OCI-LY3 (cell line): ENCODE measurements around the gene TSEN54.

Experiments used
- EZH2phosphoT487 ChIP-seq: fragments of 200-600 bp; shearing (Covaris generic); IDR thresholded peaks from 2 replicates; pipeline ENCODE4 v1.6.1; 2018; ENCODE audit warnings: antibody characterized with exemption, mixed run types, low read depth
- TF ChIP-seq, protein P1 (sequence below): fragments of 200-600, 300-600 bp; sonication (generic); IDR thresholded peaks from 2 replicates; pipeline ENCODE4 v1.5.1; 2014; ENCODE audit warnings: antibody characterized with exemption, low read length, low read depth

DNA sequence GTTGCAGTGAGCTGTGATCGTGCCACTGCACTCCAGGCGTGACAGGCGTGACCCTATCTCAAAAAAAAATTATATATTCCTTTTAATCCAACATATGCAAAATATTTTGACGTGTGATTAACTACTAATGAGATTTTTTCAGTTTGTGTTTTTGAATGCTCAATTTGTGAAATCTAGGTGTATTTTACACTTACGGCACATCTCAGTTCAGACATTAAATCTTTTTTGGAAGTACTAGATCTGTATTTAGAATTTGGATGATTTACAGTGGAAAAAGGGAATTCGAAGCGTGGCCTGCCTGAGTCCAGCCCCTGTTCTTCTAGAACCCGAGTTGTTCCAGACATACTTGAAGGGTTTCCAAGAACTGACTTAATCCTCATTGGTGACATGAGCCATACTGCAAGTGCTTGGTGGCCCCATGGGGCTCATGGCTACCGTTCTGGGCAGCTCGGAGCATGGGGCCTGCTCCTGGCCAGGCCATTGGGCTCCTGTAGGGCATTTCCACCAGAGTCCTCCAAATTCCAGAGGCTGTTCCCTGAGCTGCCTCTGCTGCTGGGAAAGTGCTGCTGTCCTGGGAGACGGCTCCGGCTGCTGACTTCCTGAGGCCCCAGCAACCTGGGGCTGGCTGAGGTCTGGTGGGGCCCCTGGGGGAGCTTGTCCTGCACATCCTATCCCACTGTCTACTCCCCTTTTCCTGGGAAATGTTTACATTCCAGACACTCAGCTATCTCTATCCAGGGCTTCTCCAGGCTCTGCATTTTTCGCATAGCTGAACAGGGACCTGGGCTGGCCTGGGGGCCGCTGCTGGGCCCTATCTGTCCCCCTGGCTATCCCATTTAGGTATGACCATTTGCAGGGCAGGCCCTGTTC, 36.3 kb downstream of the TSEN54 start:
- TF ChIP-seq, protein P1, sequence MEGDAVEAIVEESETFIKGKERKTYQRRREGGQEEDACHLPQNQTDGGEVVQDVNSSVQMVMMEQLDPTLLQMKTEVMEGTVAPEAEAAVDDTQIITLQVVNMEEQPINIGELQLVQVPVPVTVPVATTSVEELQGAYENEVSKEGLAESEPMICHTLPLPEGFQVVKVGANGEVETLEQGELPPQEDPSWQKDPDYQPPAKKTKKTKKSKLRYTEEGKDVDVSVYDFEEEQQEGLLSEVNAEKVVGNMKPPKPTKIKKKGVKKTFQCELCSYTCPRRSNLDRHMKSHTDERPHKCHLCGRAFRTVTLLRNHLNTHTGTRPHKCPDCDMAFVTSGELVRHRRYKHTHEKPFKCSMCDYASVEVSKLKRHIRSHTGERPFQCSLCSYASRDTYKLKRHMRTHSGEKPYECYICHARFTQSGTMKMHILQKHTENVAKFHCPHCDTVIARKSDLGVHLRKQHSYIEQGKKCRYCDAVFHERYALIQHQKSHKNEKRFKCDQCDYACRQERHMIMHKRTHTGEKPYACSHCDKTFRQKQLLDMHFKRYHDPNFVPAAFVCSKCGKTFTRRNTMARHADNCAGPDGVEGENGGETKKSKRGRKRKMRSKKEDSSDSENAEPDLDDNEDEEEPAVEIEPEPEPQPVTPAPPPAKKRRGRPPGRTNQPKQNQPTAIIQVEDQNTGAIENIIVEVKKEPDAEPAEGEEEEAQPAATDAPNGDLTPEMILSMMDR: no peak
- no peak for TF ChIP-seq EZH2phosphoT487
